GM12873 (cell line): Measurements from ENCODE around the gene TMEM8B.

Experiments used
- CTCF ChIP-seq: IDR thresholded peaks from 2 replicates; pipeline ENCODE4 v1.5.1; 2012; ENCODE audit warnings: low read depth, mild to moderate bottlenecking, moderate library complexity, low read length, control low read depth; ENCODE audit not compliant: insufficient read depth; ENCODE audit errors: missing control alignments

TMEM8B gene

GRCh38 chr9:35914301-35914807 is 85.3 kb downstream of the TMEM8B start:
- TF ChIP-seq CTCF = no peak
